Body of pancreas (tissue), 4 donors: Measurements from ENCODE around the gene KAT6B. TPM values are rescaled to one million over a fixed set of nuclear protein-coding genes. Genes with fewer than 3 reads are reported as not detected.

Experiments used
- ATAC-seq: fragments of 150-250 bp; one replicate; pipeline ENCODE4 v1.9.1; 2016
- DNase-seq, 4 donors: peaks; one replicate each; pipeline ENCODE4 v3.0.0-alpha.2; 2019
- H3K27ac ChIP-seq, 4 donors: fragments of 200-600 bp; sonication (generic); 1 replicate in 3 of 4; 2 replicates in 1 of 4; pipeline versions ENCODE4 v1.5.1 to v1.6.1; 2016 to 2019; ENCODE audit warnings: mild to moderate bottlenecking in 1 of 4, mixed read lengths in 1 of 4, moderate library complexity in 1 of 4
- H3K27me3 ChIP-seq, 2 donors: fragments of 200-600 bp; sonication (generic); one replicate each; pipeline ENCODE4 v1.6.0; 2016; ENCODE audit warnings: mild to moderate bottlenecking in 1 of 2
- H3K36me3 ChIP-seq, 2 donors: fragments of 200-600 bp; sonication (generic); replicated peaks in 1 of 2; 2 replicates each; pipeline ENCODE4 v1.5.1; 2016; ENCODE audit warnings: low read depth in 2 of 2; ENCODE audit not compliant: insufficient read depth in 1 of 2
- H3K4me1 ChIP-seq: fragments of 200-600 bp; sonication (generic); one replicate; pipeline ENCODE4 v1.6.0; 2016
- H3K4me3 ChIP-seq, 2 donors: fragments of 200-600 bp; sonication (generic); 1 replicate in 1 of 2; 2 replicates in 1 of 2; pipeline ENCODE4 v1.5.1; 2016 to 2019
- H3K9me3 ChIP-seq, 3 donors: fragments of 200-600 bp; sonication (generic); 1 replicate in 2 of 3; 2 replicates in 1 of 3; pipeline ENCODE4 v1.5.1; 2016
- POLR2A ChIP-seq, 3 donors: fragments of 450-650 bp; IDR thresholded peaks; one replicate each; pipeline ENCODE4 v1.6.1; 2016; ENCODE audit warnings: antibody characterized with exemption in 3 of 3, mild to moderate bottlenecking in 2 of 3
- WGBS, 2 donors: methylation state at CpG; one replicate each; pipeline ENCODE4 v1.1.5; 2017; 5-methylcytosine and 5-hydroxymethylcytosine counted together
- intact Hi-C: fragments of 100-400 bp; cut with DNase I; formaldehyde crosslinking; loops from one replicate; pipeline ENCODE4 v1.15.1; 2023
- total RNA-seq, 2 donors: library from RNA; depleted of rRNA; stranded (reverse); fragments of >200 nt; gene quantifications; one replicate each; pipeline ENCODE4 v1.1.0, GENCODE V29; 2016
- TF ChIP-seq, protein P1 (sequence below), 7 experiments: fragments of 450-650 bp in 4 of 7; fragments of 200-600 bp in 3 of 7; sonication (generic) in 3 of 7; IDR thresholded peaks; one replicate each; pipeline ENCODE4 v1.5.1; 2016 to 2019; ENCODE audit warnings: antibody characterized with exemption in 7 of 7

KAT6B gene
- total RNA-seq, 2 donors from 2014 or later, result 39.9 to 45.9 TPM

DNA sequence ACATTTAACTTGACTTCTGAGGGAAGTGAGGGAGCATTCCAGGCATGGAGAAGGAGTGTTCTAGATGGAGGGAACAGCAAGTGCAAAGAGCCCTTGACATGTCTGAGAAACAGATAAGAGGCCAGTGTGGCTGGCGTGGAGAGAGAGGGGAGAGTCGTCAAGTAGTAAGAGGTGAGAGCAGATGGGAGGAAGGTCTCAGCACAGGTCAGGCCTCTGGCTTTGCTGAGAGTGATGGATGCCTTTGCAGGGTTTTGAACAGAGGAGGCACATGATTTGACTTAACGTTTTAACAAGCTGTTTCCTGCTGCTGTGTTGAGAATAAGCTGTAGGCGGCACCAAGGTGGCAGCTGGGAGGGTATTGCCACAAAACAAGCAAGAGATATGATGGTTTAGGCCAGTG, 97.2 kb downstream of the KAT6B start:
- Histone ChIP-seq H3K36me3 (no peaks in the 10 kb centered on the region), H3K9me3 (no peaks in the 10 kb centered on the region), H3K4me1 (peaks cover 73% of the 10 kb centered on the region), H3K27ac (peak overlapping the region; percentile 3 to 69 (median 52)), H3K27me3 (no peaks in the 10 kb centered on the region), H3K4me3 (no peak overlapping the region)
- intact Hi-C loops, result no loop called here
- TF ChIP-seq, protein P1, sequence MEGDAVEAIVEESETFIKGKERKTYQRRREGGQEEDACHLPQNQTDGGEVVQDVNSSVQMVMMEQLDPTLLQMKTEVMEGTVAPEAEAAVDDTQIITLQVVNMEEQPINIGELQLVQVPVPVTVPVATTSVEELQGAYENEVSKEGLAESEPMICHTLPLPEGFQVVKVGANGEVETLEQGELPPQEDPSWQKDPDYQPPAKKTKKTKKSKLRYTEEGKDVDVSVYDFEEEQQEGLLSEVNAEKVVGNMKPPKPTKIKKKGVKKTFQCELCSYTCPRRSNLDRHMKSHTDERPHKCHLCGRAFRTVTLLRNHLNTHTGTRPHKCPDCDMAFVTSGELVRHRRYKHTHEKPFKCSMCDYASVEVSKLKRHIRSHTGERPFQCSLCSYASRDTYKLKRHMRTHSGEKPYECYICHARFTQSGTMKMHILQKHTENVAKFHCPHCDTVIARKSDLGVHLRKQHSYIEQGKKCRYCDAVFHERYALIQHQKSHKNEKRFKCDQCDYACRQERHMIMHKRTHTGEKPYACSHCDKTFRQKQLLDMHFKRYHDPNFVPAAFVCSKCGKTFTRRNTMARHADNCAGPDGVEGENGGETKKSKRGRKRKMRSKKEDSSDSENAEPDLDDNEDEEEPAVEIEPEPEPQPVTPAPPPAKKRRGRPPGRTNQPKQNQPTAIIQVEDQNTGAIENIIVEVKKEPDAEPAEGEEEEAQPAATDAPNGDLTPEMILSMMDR (IDR thresholded peaks at IDR 0.05), result no peak
- no peak for TF ChIP-seq POLR2A (IDR thresholded peaks at IDR 0.05)
- 29 to 39% methylated on average over 4 of the region's 4 CpGs for WGBS, 2 donors
- DNase-seq (peak in 1 of 4 donors; percentile 19), ATAC-seq (no peak)

DNA sequence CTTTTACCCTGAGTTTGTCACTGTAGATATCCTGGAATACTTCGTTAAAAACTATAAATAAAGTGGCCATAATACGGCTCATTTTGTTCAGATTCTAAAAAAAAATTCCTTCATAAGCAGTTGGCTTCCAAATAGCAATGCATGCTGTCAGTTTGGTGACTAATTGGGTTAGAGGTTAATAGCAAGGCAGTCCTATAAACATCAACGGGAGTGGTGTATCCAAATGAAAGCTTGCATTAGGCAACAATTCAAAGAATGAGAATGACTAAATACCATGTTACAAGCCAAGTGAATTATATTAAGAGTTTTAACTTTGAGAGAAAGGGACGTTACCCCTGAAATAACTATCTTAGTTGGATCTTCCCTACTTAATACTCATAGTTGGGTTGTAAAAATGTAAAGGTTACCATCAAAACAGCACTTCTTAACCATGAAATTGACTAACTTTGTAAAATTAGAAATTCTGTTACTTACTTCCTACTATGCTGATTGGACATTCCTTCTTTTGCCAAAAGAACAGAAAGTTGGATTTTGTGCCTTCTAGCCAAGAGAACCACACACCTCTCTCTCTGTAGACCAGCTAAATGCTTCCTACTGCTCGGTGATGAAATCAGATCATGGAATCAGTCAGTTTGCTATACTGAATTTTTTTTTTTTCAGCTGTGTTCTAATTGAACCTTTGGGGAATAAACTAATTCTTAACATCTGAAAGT, 98.0 kb downstream of the KAT6B start:
- Histone ChIP-seq H3K27me3 (no peaks in the 10 kb centered on the region), H3K27ac (peak overlapping the region; percentile 33 to 69 (median 62)), H3K4me3 (no peak overlapping the region), H3K36me3 (no peaks in the 10 kb centered on the region), H3K9me3 (no peaks in the 10 kb centered on the region), H3K4me1 (peaks cover 82% of the 10 kb centered on the region)
- TF ChIP-seq POLR2A (IDR thresholded peaks at IDR 0.05), result no peak
- TF ChIP-seq, protein P1 (IDR thresholded peaks at IDR 0.05), result no peak
- ATAC-seq (peak; percentile 60), DNase-seq (no peak)
- intact Hi-C loops, result no loop called here
- 28 to 32% methylated on average over 5 of the region's 5 CpGs for WGBS, 2 donors

- DNase-seq (no peak), ATAC-seq (no peak)
- TF ChIP-seq POLR2A (IDR thresholded peaks at IDR 0.05), result no peak
- TF ChIP-seq, protein P1 (IDR thresholded peaks at IDR 0.05), result no peak
- no peaks in the 10 kb centered on the region for H3K9me3 ChIP-seq
- H3K4me3 ChIP-seq, result no peak overlapping the region
- H3K27me3 ChIP-seq, result no peaks in the 10 kb centered on the region
- intact Hi-C loops, result no loop called here
- peak overlapping the region in 3 of 4 donors; percentile 58 to 69 (median 67) for H3K27ac ChIP-seq
- 60 to 76% methylated on average over 1 of the region's 1 CpG for WGBS, 2 donors
- no peaks in the 10 kb centered on the region for H3K36me3 ChIP-seq
- H3K4me1 ChIP-seq, result peaks cover 88% of the 10 kb centered on the region
Observed at GRCh38 chr10:74925291-74925690, 98.9 kb downstream of the KAT6B start.

- DNase-seq (peak in 1 of 4 donors; percentile 34), ATAC-seq (no peak)
- H3K27me3 ChIP-seq, result no peaks in the 10 kb centered on the region
- H3K4me1 ChIP-seq, result peaks cover 90% of the 10 kb centered on the region
- no peaks in the 10 kb centered on the region for H3K9me3 ChIP-seq
- H3K27ac ChIP-seq, result no peak overlapping the region
- no peaks in the 10 kb centered on the region for H3K36me3 ChIP-seq
- TF ChIP-seq, protein P1 (IDR thresholded peaks at IDR 0.05), result no peak
- TF ChIP-seq POLR2A (IDR thresholded peaks at IDR 0.05), result no peak
- intact Hi-C loops, result no loop called here
- 15 to 35% methylated on average over 4 of the region's 4 CpGs for WGBS, 2 donors
- H3K4me3 ChIP-seq, result no peak overlapping the region
Observed at GRCh38 chr10:74925708-74926107, 99.3 kb downstream of the KAT6B start.
